HG02885 (cell line): Measurements from ENCODE around the gene DAD1.
A peak's percentile ranks its signal among the peaks of the same experiment; 100 is the strongest.

Source experiments
- ATAC-seq: cut with Tn5 transposase; IDR thresholded peaks from one replicate; pipeline ENCODE4 v1.9.1; 2021; ENCODE audit warnings: mild to moderate bottlenecking; ENCODE audit not compliant: unreplicated experiment, poor library complexity

DAD1 gene

GRCh38 chr14:22541721-22542120 is 47.3 kb downstream of the DAD1 start:
- no peak for ATAC-seq

GRCh38 chr14:22540811-22541360 is 48.1 kb downstream of the DAD1 start:
- ATAC-seq, result no peak

- no peak for ATAC-seq
These were observed 48.7 kb downstream of the DAD1 start for GRCh38 chr14:22540293-22540692.

- no peak for ATAC-seq
These were observed 49.2 kb downstream of the DAD1 start for GRCh38 chr14:22539831-22540230.

GRCh38 chr14:22538671-22539228 is 50.3 kb downstream of the DAD1 start:
- ATAC-seq, result no peak

GRCh38 chr14:22537436-22538310 is 51.4 kb downstream of the DAD1 start:
- no peak for ATAC-seq

- ATAC-seq, result peak; percentile 85
These were observed 52.1 kb downstream of the DAD1 start for GRCh38 chr14:22536853-22537338.

GRCh38 chr14:22535916-22536315 is 53.1 kb downstream of the DAD1 start:
- ATAC-seq, result no peak

- no peak for ATAC-seq
These were observed 53.9 kb downstream of the DAD1 start for GRCh38 chr14:22535126-22535525.

GRCh38 chr14:22534547-22534946 is 54.5 kb downstream of the DAD1 start:
- no peak for ATAC-seq

- ATAC-seq, result no peak
These were observed 55.2 kb downstream of the DAD1 start for GRCh38 chr14:22533739-22534359.

- no peak for ATAC-seq
These were observed 55.8 kb downstream of the DAD1 start for GRCh38 chr14:22533057-22533704.

- no peak for ATAC-seq
These were observed 56.5 kb downstream of the DAD1 start for GRCh38 chr14:22532345-22533056.

GRCh38 chr14:22531451-22532344 is 57.3 kb downstream of the DAD1 start:
- ATAC-seq, result peak; percentile 83

- ATAC-seq, result no peak
These were observed 58.9 kb downstream of the DAD1 start for GRCh38 chr14:22530127-22530526.

- ATAC-seq, result no peak
These were observed 62.3 kb downstream of the DAD1 start for GRCh38 chr14:22526744-22527143.

GRCh38 chr14:22526218-22526617 is 62.8 kb downstream of the DAD1 start:
- no peak for ATAC-seq

- ATAC-seq, result no peak
These were observed 64.3 kb downstream of the DAD1 start for GRCh38 chr14:22524784-22525161.
